Measurements from ENCODE around the gene YJEFN3.

- no peak for TF ChIP-seq CTCF (IDR thresholded peaks at IDR 0.05; ENCODE audit: low read depth, low read length, poor library complexity, severe bottlenecking)
- TF ChIP-seq EZH2phosphoT487 (IDR thresholded peaks at IDR 0.05; ENCODE audit: borderline replicate concordance, low read length): no peak
These were observed 23.1 kb downstream of the YJEFN3 start for GRCh38 chr19:19551853-19552192.
